ENCODE data around the gene UBIAD1. TPM values are rescaled to one million over a fixed set of nuclear protein-coding genes. Genes with fewer than 3 reads are reported as not detected.

Gene UBIAD1
- total and polyA plus RNA-seq, 2 of the 13 experiments (the other 11 are each of a cell fraction or from before 2014, with no cell fraction given), result 16.9 to 20.4 TPM

DNA sequence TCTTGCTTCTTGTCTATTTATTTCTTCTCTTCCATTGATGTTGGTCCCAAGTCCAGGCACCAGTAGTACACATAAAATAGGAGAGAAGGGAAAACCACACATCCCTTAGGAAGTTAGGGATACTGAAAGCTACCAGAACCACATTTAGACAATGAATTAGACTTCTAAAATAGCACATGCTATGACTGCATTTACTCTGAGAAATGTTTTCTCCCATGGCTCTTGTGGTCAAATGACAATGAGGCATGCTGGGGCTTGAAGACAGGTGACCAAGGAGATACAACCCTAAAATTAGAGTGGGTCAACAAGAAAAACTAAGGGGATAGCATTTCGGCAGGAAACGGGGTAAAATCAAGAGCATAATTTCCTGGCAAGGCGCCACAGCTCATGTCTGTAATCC is 27.8 kb upstream of the UBIAD1 start (continued):
- TF ChIP-seq DPF2 (CRISPR knock-in tag; IDR thresholded peaks at IDR 0.05; ENCODE audit: borderline replicate concordance, low read depth) (no peak), SMARCC2 (IDR thresholded peaks at IDR 0.05) (no peak), SMARCE1 (IDR thresholded peaks at IDR 0.05; ENCODE audit: borderline replicate concordance) (no peak), FOSL1 (CRISPR knock-in tag; IDR thresholded peaks at IDR 0.05; ENCODE audit: borderline replicate concordance) (no peak), ISX (CRISPR knock-in tag; conservative IDR thresholded peaks at IDR 0.05) (no peak), XBP1 (CRISPR knock-in tag; IDR thresholded peaks at IDR 0.05) (no peak), MIER3 (CRISPR knock-in tag; IDR thresholded peaks at IDR 0.05; ENCODE audit: borderline replicate concordance) (no peak), CHD2 (IDR thresholded peaks at IDR 0.05; ENCODE audit: low read depth, low read length) (no peak), MZF1 (CRISPR knock-in tag; IDR thresholded peaks at IDR 0.05; ENCODE audit: borderline replicate concordance) (no peak), U2AF2 (IDR thresholded peaks at IDR 0.05; ENCODE audit: low read depth, low read length) (no peak), CBX2 (IDR thresholded peaks at IDR 0.05; ENCODE audit: low read depth, low read length) (no peak), CBX2 (CRISPR knock-in tag; IDR thresholded peaks at IDR 0.05; ENCODE audit: low read depth) (no peak), ZNF282 (IDR thresholded peaks at IDR 0.05; ENCODE audit: partially characterized antibody) (no peak)
- TF ChIP-seq, protein P1, sequence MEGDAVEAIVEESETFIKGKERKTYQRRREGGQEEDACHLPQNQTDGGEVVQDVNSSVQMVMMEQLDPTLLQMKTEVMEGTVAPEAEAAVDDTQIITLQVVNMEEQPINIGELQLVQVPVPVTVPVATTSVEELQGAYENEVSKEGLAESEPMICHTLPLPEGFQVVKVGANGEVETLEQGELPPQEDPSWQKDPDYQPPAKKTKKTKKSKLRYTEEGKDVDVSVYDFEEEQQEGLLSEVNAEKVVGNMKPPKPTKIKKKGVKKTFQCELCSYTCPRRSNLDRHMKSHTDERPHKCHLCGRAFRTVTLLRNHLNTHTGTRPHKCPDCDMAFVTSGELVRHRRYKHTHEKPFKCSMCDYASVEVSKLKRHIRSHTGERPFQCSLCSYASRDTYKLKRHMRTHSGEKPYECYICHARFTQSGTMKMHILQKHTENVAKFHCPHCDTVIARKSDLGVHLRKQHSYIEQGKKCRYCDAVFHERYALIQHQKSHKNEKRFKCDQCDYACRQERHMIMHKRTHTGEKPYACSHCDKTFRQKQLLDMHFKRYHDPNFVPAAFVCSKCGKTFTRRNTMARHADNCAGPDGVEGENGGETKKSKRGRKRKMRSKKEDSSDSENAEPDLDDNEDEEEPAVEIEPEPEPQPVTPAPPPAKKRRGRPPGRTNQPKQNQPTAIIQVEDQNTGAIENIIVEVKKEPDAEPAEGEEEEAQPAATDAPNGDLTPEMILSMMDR (CRISPR knock-in tag; IDR thresholded peaks at IDR 0.05), result no peak
- TF ChIP-seq, protein P2, sequence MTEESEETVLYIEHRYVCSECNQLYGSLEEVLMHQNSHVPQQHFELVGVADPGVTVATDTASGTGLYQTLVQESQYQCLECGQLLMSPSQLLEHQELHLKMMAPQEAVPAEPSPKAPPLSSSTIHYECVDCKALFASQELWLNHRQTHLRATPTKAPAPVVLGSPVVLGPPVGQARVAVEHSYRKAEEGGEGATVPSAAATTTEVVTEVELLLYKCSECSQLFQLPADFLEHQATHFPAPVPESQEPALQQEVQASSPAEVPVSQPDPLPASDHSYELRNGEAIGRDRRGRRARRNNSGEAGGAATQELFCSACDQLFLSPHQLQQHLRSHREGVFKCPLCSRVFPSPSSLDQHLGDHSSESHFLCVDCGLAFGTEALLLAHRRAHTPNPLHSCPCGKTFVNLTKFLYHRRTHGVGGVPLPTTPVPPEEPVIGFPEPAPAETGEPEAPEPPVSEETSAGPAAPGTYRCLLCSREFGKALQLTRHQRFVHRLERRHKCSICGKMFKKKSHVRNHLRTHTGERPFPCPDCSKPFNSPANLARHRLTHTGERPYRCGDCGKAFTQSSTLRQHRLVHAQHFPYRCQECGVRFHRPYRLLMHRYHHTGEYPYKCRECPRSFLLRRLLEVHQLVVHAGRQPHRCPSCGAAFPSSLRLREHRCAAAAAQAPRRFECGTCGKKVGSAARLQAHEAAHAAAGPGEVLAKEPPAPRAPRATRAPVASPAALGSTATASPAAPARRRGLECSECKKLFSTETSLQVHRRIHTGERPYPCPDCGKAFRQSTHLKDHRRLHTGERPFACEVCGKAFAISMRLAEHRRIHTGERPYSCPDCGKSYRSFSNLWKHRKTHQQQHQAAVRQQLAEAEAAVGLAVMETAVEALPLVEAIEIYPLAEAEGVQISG (CRISPR knock-in tag; IDR thresholded peaks at IDR 0.05), result no peak

Measured in HepG2 (cell line).